Measurements from ENCODE around the gene SRPX.

GRCh38 chrX:38268011-38268410 lies 47.3 kb upstream of the SRPX start:
- no peak for TF ChIP-seq CTCF (IDR thresholded peaks at IDR 0.05)
- TF ChIP-seq POLR2AphosphoS5 (IDR thresholded peaks at IDR 0.05), result no peak

Measured in prostate gland (tissue), 2 donors.